Right ventricle myocardium superior (tissue), 1 donor: ENCODE data around the gene TMEM145. TPM values are rescaled to one million over a fixed set of nuclear protein-coding genes. Genes with fewer than 3 reads are reported as not detected.
A peak's percentile ranks its signal among the peaks of the same experiment; 100 is the strongest.

ENCODE experiments used
- ATAC-seq: fragments of 200-7000 bp; cut with Tn5 transposase; one replicate; pipeline ENCODE4 v1.9.1; 2020; ENCODE audit warnings: mild to moderate bottlenecking; ENCODE audit not compliant: poor library complexity
- DNase-seq: peaks from one replicate; pipeline ENCODE4 v3.0.0-alpha.2; 2020
- intact Hi-C: fragments of 100-400 bp; cut with DNase I; formaldehyde crosslinking; loops from one replicate; pipeline ENCODE4 v1.11.2; 2022
- total RNA-seq: library from RNA; stranded (reverse); fragmentation: NEBNext Ultra II Directional; extraction: Animal tissue kit (Norgen Biotek cat#: 25700); gene quantifications from one replicate; pipeline ENCODE4 v1.2.1, GENCODE V29; 2021
- donor health status: DM: no; HTN: yes; CAD: no; lungs with severe emphysema.

The TMEM145 gene
- total RNA-seq, 1 donor from 2014 or later = 0.11 TPM

GRCh38 chr19:42276284-42276683 lies 36.8 kb upstream of the TMEM145 start:
- DNase-seq = no peak
- intact Hi-C loops = no loop called here
- ATAC-seq = no peak

GRCh38 chr19:42276821-42277220 lies 36.3 kb upstream of the TMEM145 start:
- intact Hi-C loops = no loop called here

GRCh38 chr19:42277821-42278451 lies 35.2 kb upstream of the TMEM145 start:
- peak; percentile 52 for DNase-seq
- intact Hi-C loops = no loop called here
- ATAC-seq = no peak

More at GRCh38 chr19:42276821-42277220, 36.3 kb upstream of the TMEM145 start:
- DNase-seq = no peak
- ATAC-seq = no peak

- ATAC-seq (no peak), DNase-seq (no peak)
- intact Hi-C loops = no loop called here
These were observed 34.5 kb upstream of the TMEM145 start for GRCh38 chr19:42278452-42279154.

GRCh38 chr19:42279155-42279901 lies 33.8 kb upstream of the TMEM145 start:
- intact Hi-C loops = no loop called here

GRCh38 chr19:42279902-42280814 lies 33.0 kb upstream of the TMEM145 start:
- peak; percentile 73 for ATAC-seq
- peak; percentile 95 for DNase-seq
- intact Hi-C loops = loop anchor here (2.0 kb wide), 1 partner anchor 33 kb away; no protein-coding TSS in a partner anchor

More at GRCh38 chr19:42279155-42279901, 33.8 kb upstream of the TMEM145 start:
- DNase-seq (no peak), ATAC-seq (no peak)

- intact Hi-C loops = loop anchor here (2.0 kb wide), 1 partner anchor 34 kb away; no protein-coding TSS in a partner anchor
- DNase-seq = peak; percentile 63
- peak; percentile 24 for ATAC-seq
These were observed 32.3 kb upstream of the TMEM145 start for GRCh38 chr19:42280815-42281145.

GRCh38 chr19:42281146-42281826 lies 31.8 kb upstream of the TMEM145 start:
- intact Hi-C loops = loop anchor here (2.0 kb wide), 1 partner anchor 34 kb away; no protein-coding TSS in a partner anchor
- DNase-seq (peak; percentile 80), ATAC-seq (no peak)

- intact Hi-C loops = loop anchor here (2.0 kb wide), 1 partner anchor 35 kb away; no protein-coding TSS in a partner anchor
- no peak for ATAC-seq
- DNase-seq = no peak
These were observed 31.0 kb upstream of the TMEM145 start for GRCh38 chr19:42281827-42282762.

- intact Hi-C loops = no loop called here
- DNase-seq = no peak
- ATAC-seq = no peak
These were observed 30.3 kb upstream of the TMEM145 start for GRCh38 chr19:42282819-42283187.

GRCh38 chr19:42283188-42284065 lies 29.7 kb upstream of the TMEM145 start:
- peak; percentile 74 for ATAC-seq
- peak; percentile 98 for DNase-seq
- intact Hi-C loops = no loop called here

- peak; percentile 87 for DNase-seq
- intact Hi-C loops = no loop called here
- ATAC-seq = peak; percentile 23
These were observed 29.0 kb upstream of the TMEM145 start for GRCh38 chr19:42284066-42284501.

- ATAC-seq (no peak), DNase-seq (peak; percentile 50)
- intact Hi-C loops = no loop called here
These were observed 28.3 kb upstream of the TMEM145 start for GRCh38 chr19:42284591-42285341.

- no peak for DNase-seq
- intact Hi-C loops = no loop called here
- ATAC-seq = no peak
These were observed 27.6 kb upstream of the TMEM145 start for GRCh38 chr19:42285541-42285941.

- DNase-seq = no peak
- intact Hi-C loops = no loop called here
- ATAC-seq = no peak
These were observed 27.1 kb upstream of the TMEM145 start for GRCh38 chr19:42285988-42286348.
